AG09319 (cell line): ENCODE data around the gene MB21D2.

Experiments used
- DNase-seq: peaks from one replicate; pipeline ENCODE4 v3.0.0-alpha.2; 2010; ENCODE audit warnings: low read depth; ENCODE audit errors: extremely low read depth
- CTCF ChIP-seq: IDR thresholded peaks from 2 replicates; pipeline ENCODE4 v1.5.1; 2011; ENCODE audit warnings: low read depth, mild to moderate bottlenecking, inconsistent platforms, low read length, moderate library complexity

Gene MB21D2

GRCh38 chr3:192921793-192922192 is 4.1 kb upstream of the MB21D2 start:
- DNase-seq = no peak
- TF ChIP-seq CTCF = no peak

- TF ChIP-seq CTCF = no peak
These were observed 2.8 kb upstream of the MB21D2 start for GRCh38 chr3:192920411-192920810.

GRCh38 chr3:192919901-192920300 is 2.2 kb upstream of the MB21D2 start:
- no peak for DNase-seq
- no peak for TF ChIP-seq CTCF

More at GRCh38 chr3:192920411-192920810, 2.8 kb upstream of the MB21D2 start:
- no peak for DNase-seq

- TF ChIP-seq CTCF = no peak
These were observed 576 bp upstream of the MB21D2 start for GRCh38 chr3:192918275-192918588.

GRCh38 chr3:192917028-192917403 is 640 bp downstream of the MB21D2 start:
- no peak for DNase-seq
- TF ChIP-seq CTCF = peak; percentile 3

More at GRCh38 chr3:192918275-192918588, 576 bp upstream of the MB21D2 start:
- DNase-seq = no peak

- TF ChIP-seq CTCF = no peak
- no peak for DNase-seq
These were observed 1.2 kb downstream of the MB21D2 start for GRCh38 chr3:192916371-192917027.

GRCh38 chr3:192915722-192916121 is 1.9 kb downstream of the MB21D2 start:
- DNase-seq = no peak
- no peak for TF ChIP-seq CTCF
